ENCODE measurements around the gene DNAL1.
"Not testable (repeated sequence)": the region's sequence is repeated elsewhere in the genome, so short reads cannot be mapped to it uniquely, and the experiment has no call there.

DNAL1 gene

DNA sequence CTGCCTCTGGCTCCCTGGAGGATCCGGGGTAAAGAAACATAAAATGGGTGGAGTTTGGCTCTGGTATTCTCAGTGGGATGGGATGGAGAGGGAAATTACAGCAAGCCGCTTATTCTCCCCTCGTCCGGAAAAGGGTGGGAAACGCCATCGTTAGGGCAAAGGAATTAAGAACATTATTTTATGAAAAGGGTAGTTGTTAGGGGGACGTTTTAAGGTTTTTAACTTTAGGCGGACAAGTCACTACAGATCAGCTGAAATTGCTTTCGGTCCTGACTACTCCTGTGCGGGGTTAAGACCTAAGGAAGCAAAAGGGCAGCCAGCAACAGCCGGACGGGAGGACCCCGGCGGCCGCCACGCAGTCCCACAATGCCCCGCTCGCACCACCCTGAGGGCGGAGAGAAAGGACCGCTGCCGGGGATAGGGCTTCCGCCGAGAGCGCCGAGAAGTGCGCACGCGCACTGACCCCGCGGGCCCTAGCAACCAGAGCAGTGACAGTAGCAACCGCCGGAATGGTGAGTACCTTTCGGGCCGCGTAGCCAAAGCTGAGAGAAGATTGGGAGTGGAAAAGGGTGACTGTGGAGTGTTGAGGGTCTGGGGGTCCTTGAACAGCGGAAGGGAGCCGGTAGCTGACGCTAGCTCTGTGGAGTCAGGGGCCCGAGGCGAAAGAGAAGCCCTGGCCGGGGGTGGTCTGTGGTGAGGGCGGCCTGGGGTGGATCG lies at the start of gene DNAL1:
DNAL1 (plus strand) TSS at position 456 of the 717 bp plus-strand sequence; CDS start at position 510, 54 bp downstream.
- peak; percentile 71 to 86 (median 74) for DNase-seq

DNA sequence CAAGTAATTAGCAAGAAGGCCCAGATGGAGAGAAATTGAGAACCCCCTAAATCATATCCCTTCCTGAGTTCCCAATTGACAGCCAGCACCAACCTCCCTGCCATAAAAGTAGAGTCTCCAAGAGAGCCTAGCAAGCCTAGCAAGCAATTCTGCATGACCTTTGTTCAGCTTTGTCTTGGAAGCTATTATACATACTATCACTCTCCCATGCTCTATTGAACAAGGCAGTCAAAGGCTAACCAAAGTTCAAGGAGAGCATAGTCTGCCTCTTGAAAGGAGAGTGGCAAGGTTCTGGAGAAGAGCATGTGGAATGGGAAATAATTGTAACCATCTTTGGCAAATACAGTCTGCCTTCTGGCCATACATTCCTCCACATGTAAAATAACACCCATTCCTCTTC lies 45.3 kb upstream of the DNAL1 start:
- no peak for DNase-seq

GRCh38 chr14:73602994-73603393 lies 41.8 kb upstream of the DNAL1 start:
- no peak for DNase-seq

DNA sequence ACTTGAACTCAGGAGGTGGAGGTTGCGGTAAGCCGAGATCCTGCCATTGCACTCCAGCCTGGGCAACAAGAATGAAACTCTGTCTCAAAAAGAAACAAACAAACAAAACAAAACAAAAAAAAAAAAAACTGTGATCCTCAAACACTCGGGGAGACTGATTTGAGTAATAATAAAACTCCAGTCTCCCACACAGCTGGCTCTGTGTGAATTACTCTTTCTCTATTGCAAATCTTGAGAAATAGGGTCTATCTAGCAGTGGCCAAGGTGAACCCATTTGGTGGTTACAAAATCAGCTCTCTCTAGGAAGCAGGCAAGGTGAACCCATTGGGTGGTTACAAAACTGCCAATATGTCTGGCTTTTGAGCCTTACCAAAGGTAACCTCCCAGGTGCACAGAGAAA lies 38.5 kb upstream of the DNAL1 start:
- DNase-seq = no peak

DNA sequence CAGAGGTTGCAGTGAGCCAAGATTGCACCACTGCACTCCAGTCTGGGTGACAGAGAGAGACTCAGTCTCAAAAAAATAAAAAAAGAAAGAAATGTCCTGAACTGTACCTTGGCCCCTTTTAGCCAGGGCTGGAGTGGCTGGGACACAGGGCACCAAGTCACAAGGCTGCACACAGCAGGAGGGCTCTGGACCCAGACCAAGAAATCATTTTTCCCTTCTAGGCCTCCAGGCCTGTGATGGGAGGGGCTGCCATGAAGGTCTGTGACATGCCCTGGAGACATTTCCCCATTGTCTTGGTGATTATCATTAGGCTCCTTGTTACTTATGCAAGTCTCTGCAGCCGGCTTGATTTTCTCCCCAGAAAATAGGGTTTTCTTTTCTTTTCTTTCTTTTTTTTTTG lies 37.5 kb upstream of the DNAL1 start:
- DNase-seq = no peak

DNA sequence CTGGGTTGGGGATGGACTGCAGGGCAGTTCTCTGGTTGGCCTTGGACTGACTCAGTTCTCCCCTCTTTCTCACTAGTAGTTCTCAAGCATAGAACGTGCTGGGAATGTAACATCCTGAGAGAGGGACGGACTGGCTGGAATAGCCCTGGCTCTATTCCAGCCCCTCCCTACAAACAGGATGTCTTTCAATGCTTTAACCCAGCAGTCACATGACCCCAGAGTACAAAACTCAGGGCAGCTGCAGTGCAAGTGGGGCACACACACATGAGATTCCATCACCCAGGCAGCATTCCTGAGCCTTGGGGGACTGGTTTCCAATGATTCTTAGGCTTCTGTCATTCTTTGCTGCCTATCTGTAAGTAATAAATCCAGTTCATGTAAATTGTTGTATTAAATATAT lies 34.1 kb upstream of the DNAL1 start:
- DNase-seq = no peak

GRCh38 chr14:73612339-73613045 lies 32.3 kb upstream of the DNAL1 start, which contains the start of gene ACOT6:
TSS of gene ACOT6 (plus strand) at chr14:73612517. CDS start at chr14:73612572, 55 bp downstream.
- peak in 3 of 4 experiments; percentile 13 to 62 (median 55) for DNase-seq

DNA sequence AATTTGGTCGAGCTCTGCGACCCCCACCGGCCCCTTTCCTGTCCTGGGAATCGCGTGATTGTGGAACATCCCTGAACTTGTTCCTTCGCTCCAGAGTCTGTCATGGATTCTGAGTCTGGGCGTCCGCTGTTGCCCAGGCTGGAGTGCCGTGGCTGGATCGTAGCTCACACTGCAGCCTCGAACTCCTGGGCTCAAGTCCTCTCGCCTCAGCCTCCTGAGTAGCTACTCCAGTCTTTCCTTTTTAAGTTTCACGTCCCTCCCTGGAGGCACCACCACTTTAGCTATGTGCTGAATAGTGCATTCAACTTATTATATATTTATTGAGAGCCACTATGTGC lies 31.8 kb upstream of the DNAL1 start:
- no peak for DNase-seq

DNA sequence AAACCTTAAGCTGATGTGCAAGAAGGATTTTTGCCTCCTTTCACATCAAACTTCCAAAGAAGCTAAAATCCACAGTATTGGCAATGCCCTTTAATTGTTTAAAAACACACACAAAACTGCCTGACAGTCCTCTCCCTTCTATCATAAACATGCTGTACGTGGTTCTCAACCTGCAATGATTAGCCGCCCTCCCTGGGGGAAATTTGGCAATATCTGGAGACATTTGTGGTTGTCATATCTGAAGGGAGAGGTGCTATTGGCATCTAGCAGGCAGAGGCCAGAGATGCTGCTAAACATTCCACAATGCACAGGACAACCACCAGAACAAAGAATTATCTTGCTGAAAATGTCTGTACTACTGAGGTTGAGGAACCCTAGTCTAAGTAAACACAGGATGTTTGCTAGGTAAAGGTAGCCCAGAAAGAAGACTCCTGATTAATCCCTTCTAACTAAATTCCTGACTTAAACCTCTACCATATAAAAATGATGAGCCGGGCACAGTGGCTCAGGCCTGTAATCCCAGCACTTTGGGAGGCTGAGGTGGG lies 31.3 kb upstream of the DNAL1 start:
- DNase-seq = no peak

DNA sequence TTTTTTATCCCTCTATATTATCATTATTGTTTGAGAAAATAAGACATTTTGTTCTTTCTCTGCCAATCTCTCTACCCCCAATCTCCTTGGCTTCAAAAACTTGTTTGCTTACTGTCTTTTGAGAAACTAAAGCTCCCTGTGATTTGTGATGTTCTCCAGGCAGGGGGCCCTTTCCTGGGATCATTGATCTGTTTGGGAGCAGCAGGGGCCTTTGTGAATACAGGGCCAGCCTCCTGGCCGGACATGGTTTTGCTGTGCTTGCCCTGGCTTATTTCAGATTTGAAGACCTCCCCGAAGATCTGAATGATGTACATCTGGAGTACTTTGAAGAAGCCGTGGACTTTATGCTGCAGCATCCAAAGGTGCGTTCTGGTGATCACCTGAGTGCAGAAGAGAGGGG lies 28.0 kb upstream of the DNAL1 start:
- DNase-seq = no peak

DNA sequence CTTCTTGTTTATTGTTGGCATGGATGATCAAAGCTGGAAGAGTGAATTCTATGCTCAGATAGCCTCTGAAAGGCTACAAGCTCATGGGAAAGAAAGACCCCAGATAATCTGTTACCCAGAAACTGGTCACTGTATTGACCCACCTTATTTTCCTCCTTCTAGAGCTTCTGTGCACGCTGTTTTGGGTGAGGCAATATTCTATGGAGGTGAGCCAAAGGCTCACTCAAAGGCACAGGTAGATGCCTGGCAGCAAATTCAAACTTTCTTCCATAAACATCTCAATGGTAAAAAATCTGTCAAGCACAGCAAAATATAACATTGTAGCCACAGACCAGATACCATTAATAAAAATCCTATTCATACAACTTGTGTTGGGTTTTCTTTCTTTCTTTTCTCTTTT lies 25.3 kb upstream of the DNAL1 start:
- DNase-seq = no peak

- DNase-seq = no peak
These were observed 24.5 kb upstream of the DNAL1 start for GRCh38 chr14:73620268-73620667.

DNA sequence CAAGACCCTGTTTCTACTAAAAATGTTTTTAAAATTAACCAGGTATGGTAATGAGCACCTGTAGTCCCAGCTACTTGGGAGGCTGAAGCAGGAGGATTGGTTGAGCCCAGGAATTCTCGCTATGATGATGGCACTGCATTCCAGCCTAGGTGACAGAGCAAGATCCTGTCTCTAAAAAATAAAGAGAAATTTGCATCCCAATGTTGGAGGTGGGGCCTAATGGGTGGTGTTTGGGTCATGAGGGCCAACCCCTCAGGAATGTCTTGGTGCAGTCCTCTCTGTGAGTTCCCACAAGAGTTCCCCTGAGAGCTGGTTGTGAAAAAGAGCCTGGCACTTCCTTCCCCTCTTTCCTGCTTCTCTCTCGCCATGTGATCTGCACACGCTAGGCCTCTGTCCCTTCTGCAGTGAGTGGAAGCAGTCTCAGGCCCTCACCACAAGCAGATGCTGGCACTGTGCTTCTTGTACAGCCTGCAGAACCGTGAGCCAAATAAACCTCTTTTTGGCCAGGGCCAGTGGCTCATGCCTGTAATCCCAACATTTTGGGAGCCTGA lies 21.2 kb upstream of the DNAL1 start:
- no peak for DNase-seq

- no peak for DNase-seq
These were observed 19.1 kb upstream of the DNAL1 start for GRCh38 chr14:73625706-73626105.

- DNase-seq = no peak
These were observed 17.6 kb upstream of the DNAL1 start for GRCh38 chr14:73627151-73627558.

- DNase-seq = no peak
These were observed 14.6 kb upstream of the DNAL1 start for GRCh38 chr14:73630009-73630780.

- peak; percentile 23 to 36 (median 28) for DNase-seq
These were observed 11.4 kb upstream of the DNAL1 start for GRCh38 chr14:73633116-73634010.

GRCh38 chr14:73634011-73634833 lies 10.6 kb upstream of the DNAL1 start:
- no peak for DNase-seq

- not testable (repeated sequence) for DNase-seq
These were observed 8.4 kb upstream of the DNAL1 start for GRCh38 chr14:73636355-73636754.

GRCh38 chr14:73637830-73638229 lies 7.0 kb upstream of the DNAL1 start:
- no peak for DNase-seq

- no peak for DNase-seq
These were observed 3.9 kb upstream of the DNAL1 start for GRCh38 chr14:73640796-73641365.

Data from activated naive CD4-positive, alpha-beta T cell (primary cell).